HEK293 (cell line): ENCODE measurements around the gene CDH2.
A peak's percentile ranks its signal among the peaks of the same experiment; 100 is the strongest.

Experiments used
- CTCF ChIA-PET: fragments of 350-600 bp; formaldehyde crosslinking; extraction: SDS; loops from one replicate; lab custom pipeline; 2021; ENCODE audit warnings: antibody characterized with exemption; lab: Yijun Ruan, JAX
- POLR2A ChIA-PET: fragments of 300-600 bp; formaldehyde crosslinking; extraction: SDS; loops from one replicate; lab custom pipeline; 2020; ENCODE audit warnings: antibody characterized with exemption, inconsistent platforms; lab: Yijun Ruan, JAX
- H3K27ac ChIP-seq: fragments of 200-500 bp; sonication (Bioruptor generic); 2 replicates; pipeline ENCODE4 v1.5.1; 2014; ENCODE audit warnings: low read depth, low read length, control low read depth, inconsistent platforms; ENCODE audit errors: extremely low read depth
- H3K36me3 ChIP-seq, 2 experiments: fragments of 200-500 bp in 1 of 2; sonication (Bioruptor generic) in 1 of 2; 1 replicate in 1 of 2; 2 replicates in 1 of 2; pipeline ENCODE4 v1.5.1; 2014 to 2017; ENCODE audit warnings: inconsistent platforms in 2 of 2, low read length in 2 of 2; ENCODE audit not compliant: control insufficient read depth in 2 of 2, insufficient read depth in 1 of 2
- H3K4me1 ChIP-seq: fragments of 200-500 bp; sonication (Bioruptor generic); 2 replicates; pipeline ENCODE4 v1.5.1; 2014; ENCODE audit warnings: mild to moderate bottlenecking, low read length, inconsistent platforms; ENCODE audit not compliant: control insufficient read depth, insufficient read depth
- H3K4me3 ChIP-seq: 2 replicates; pipeline ENCODE4 v1.5.1; 2011; ENCODE audit warnings: low read depth, mild to moderate bottlenecking, control low read depth, low read length, moderate library complexity
- H3K9me3 ChIP-seq: fragments of 200-500 bp; sonication (Bioruptor generic); 2 replicates; pipeline ENCODE4 v1.5.1; 2014; ENCODE audit warnings: low read depth, low read length, inconsistent platforms; ENCODE audit not compliant: control insufficient read depth, insufficient read depth
- BCL11A ChIP-seq: fragments of 450-650 bp; formaldehyde crosslinking; IDR thresholded peaks from 2 replicates; pipeline ENCODE4 v1.5.1; 2016; ENCODE audit warnings: low read depth, missing biosample characterization, missing genetic modification characterization
- BCL11B ChIP-seq: fragments of 450-650 bp; formaldehyde crosslinking; IDR thresholded peaks from 2 replicates; pipeline ENCODE4 v1.5.1; 2016; ENCODE audit warnings: low read depth, missing biosample characterization, missing genetic modification characterization
- GLI4 ChIP-seq: fragments of 450-650 bp; formaldehyde crosslinking; IDR thresholded peaks from 2 replicates; pipeline ENCODE4 v1.5.1; 2016; ENCODE audit warnings: missing biosample characterization, missing genetic modification characterization
- PRDM1 ChIP-seq: fragments of 450-650 bp; formaldehyde crosslinking; IDR thresholded peaks from 2 replicates; pipeline ENCODE4; 2016; ENCODE audit warnings: missing biosample characterization, missing genetic modification characterization
- PRDM6 ChIP-seq: fragments of 450-650 bp; formaldehyde crosslinking; IDR thresholded peaks from 2 replicates; pipeline ENCODE4 v1.5.1; 2017; ENCODE audit warnings: missing biosample characterization, missing genetic modification characterization
- SCRT2 ChIP-seq: fragments of 450-650 bp; formaldehyde crosslinking; IDR thresholded peaks from 2 replicates; pipeline ENCODE4 v1.5.1; 2016; ENCODE audit warnings: missing biosample characterization, missing genetic modification characterization
- ZBTB11 ChIP-seq: fragments of 450-650 bp; formaldehyde crosslinking; conservative IDR thresholded peaks from 2 replicates; pipeline ENCODE4 v1.5.1; 2016; ENCODE audit warnings: low read depth, missing biosample characterization, missing genetic modification characterization
- ZBTB26 ChIP-seq: fragments of 450-650 bp; formaldehyde crosslinking; optimal IDR thresholded peaks from 2 replicates; pipeline ENCODE3; 2016; ENCODE audit warnings: missing biosample characterization, mild to moderate bottlenecking, missing genetic modification characterization
- ZBTB48 ChIP-seq: fragments of 450-650 bp; formaldehyde crosslinking; IDR thresholded peaks from 2 replicates; pipeline ENCODE4 v1.5.1; 2016; ENCODE audit warnings: missing biosample characterization, missing genetic modification characterization
- ZFP69B ChIP-seq: fragments of 450-650 bp; formaldehyde crosslinking; IDR thresholded peaks from 2 replicates; pipeline ENCODE4 v1.5.1; 2016; ENCODE audit warnings: missing biosample characterization, missing genetic modification characterization
- ZNF133 ChIP-seq: fragments of 450-650 bp; formaldehyde crosslinking; IDR thresholded peaks from 2 replicates; pipeline ENCODE4 v1.5.1; 2016; ENCODE audit warnings: missing biosample characterization, missing genetic modification characterization
- ZNF221 ChIP-seq: fragments of 450-650 bp; formaldehyde crosslinking; IDR thresholded peaks from 2 replicates; pipeline ENCODE4 v1.5.1; 2017; ENCODE audit warnings: missing biosample characterization, missing genetic modification characterization, borderline replicate concordance
- ZNF26 ChIP-seq: fragments of 450-650 bp; formaldehyde crosslinking; IDR thresholded peaks from 2 replicates; pipeline ENCODE4 v1.5.1; 2016; ENCODE audit warnings: missing biosample characterization, missing genetic modification characterization
- ZNF335 ChIP-seq: fragments of 450-650 bp; formaldehyde crosslinking; conservative IDR thresholded peaks from 2 replicates; pipeline ENCODE4 v1.5.1; 2016; ENCODE audit warnings: missing biosample characterization, missing genetic modification characterization
- ZNF354C ChIP-seq: fragments of 450-650 bp; formaldehyde crosslinking; IDR thresholded peaks from 2 replicates; pipeline ENCODE4 v1.5.1; 2016; ENCODE audit warnings: missing biosample characterization, missing genetic modification characterization, low read depth, borderline replicate concordance
- ZNF501 ChIP-seq: fragments of 450-650 bp; formaldehyde crosslinking; IDR thresholded peaks from 2 replicates; pipeline ENCODE4 v1.5.1; 2016; ENCODE audit warnings: missing biosample characterization, missing genetic modification characterization
- ZNF555 ChIP-seq: fragments of 450-650 bp; formaldehyde crosslinking; conservative IDR thresholded peaks from 2 replicates; pipeline ENCODE4 v1.5.1; 2017; ENCODE audit warnings: missing biosample characterization, mild to moderate bottlenecking, missing genetic modification characterization, inconsistent platforms
- ZSCAN5A ChIP-seq: fragments of 450-650 bp; formaldehyde crosslinking; IDR thresholded peaks from 2 replicates; pipeline ENCODE4 v1.5.1; 2016; ENCODE audit warnings: missing biosample characterization, missing genetic modification characterization
- ZXDB ChIP-seq: fragments of 450-650 bp; formaldehyde crosslinking; IDR thresholded peaks from 2 replicates; pipeline ENCODE4 v1.5.1; 2016; ENCODE audit warnings: missing biosample characterization, missing genetic modification characterization

CDH2 gene

GRCh38 chr18:28181616-28182015 is 4.7 kb upstream of the CDH2 start:
- no peak overlapping the region for H3K4me3 ChIP-seq
- H3K9me3 ChIP-seq, result no peaks in the 10 kb centered on the region
- ChIA-PET POLR2A (no interaction called here), CTCF (interaction anchor here (0.5 kb wide), 1 partner anchor 491 kb away, joined by 4 read pairs; no protein-coding TSS in a partner anchor)
- no peak overlapping the region for H3K27ac ChIP-seq
- H3K36me3 ChIP-seq, result no peaks in the 10 kb centered on the region
- TF ChIP-seq ZNF555 (tag by site-specific recombination), result no peak
- TF ChIP-seq ZBTB11 (tag by site-specific recombination), result no peak
- TF ChIP-seq ZNF221 (tag by site-specific recombination), result no peak
- no peak for TF ChIP-seq BCL11A
- no peak for TF ChIP-seq ZXDB (tag by site-specific recombination)
- TF ChIP-seq ZFP69B (tag by site-specific recombination), result no peak
- no peak for TF ChIP-seq ZNF26 (tag by site-specific recombination)
- peaks cover 5% of the 10 kb centered on the region; the same call in 1 of the 2 replicates for H3K4me1 ChIP-seq

GRCh38 chr18:28178720-28179119 is 1.8 kb upstream of the CDH2 start:
- Histone ChIP-seq H3K27ac (no peak overlapping the region; the same call in 1 of the 2 replicates), H3K4me3 (peak overlapping the region; percentile 82), H3K4me1 (peaks cover 13% of the 10 kb centered on the region), H3K9me3 (no peaks in the 10 kb centered on the region), H3K36me3 (no peaks in the 10 kb centered on the region)
- ChIA-PET POLR2A (interaction anchor here (0.6 to 2.2 kb wide), 8 partner anchors 50 to 710 kb away, joined by 3 to 7 read pairs (median 4); no protein-coding TSS in a partner anchor), CTCF (no interaction called here)
- TF ChIP-seq ZNF501 (tag by site-specific recombination) (no peak), PRDM1 (no peak), ZBTB26 (tag by site-specific recombination) (no peak), PRDM6 (tag by site-specific recombination) (peak; percentile 60; the same call in 1 of the 2 replicates), ZNF335 (tag by site-specific recombination) (0 out of 2 replicates have a peak, but pooled peaks have one; percentile 7), ZBTB48 (tag by site-specific recombination) (no peak), GLI4 (tag by site-specific recombination) (no peak), ZNF133 (tag by site-specific recombination) (no peak), ZSCAN5A (tag by site-specific recombination) (no peak), ZNF354C (tag by site-specific recombination) (no peak), SCRT2 (no peak), BCL11B (no peak), ZNF221 (tag by site-specific recombination) (no peak)
